Neuronal stem cell (in vitro differentiated cells): ENCODE measurements around the gene SLC5A8. TPM values are rescaled to one million over a fixed set of nuclear protein-coding genes. Genes with fewer than 3 reads are reported as not detected.

ENCODE experiments used
- DNase-seq: peaks from one replicate; pipeline ENCODE4 v3.0.0-alpha.2; 2013; ENCODE audit warnings: low spot score
- H2AFZ ChIP-seq: one replicate; pipeline ENCODE4 v1.6.1; 2013; ENCODE audit warnings: mild to moderate bottlenecking, low read length, inconsistent platforms
- H2AK5ac ChIP-seq: 2 replicates; pipeline ENCODE4 v1.6.1; 2013; ENCODE audit warnings: low read depth, mild to moderate bottlenecking, inconsistent platforms, low read length, moderate library complexity, mixed read lengths
- H2BK120ac ChIP-seq: 2 replicates; pipeline ENCODE4 v1.6.1; 2013; ENCODE audit warnings: low read depth, mild to moderate bottlenecking, inconsistent platforms, low read length, moderate library complexity, mixed read lengths
- H2BK12ac ChIP-seq: one replicate; pipeline ENCODE4 v1.6.1; 2013; ENCODE audit warnings: low read length, inconsistent platforms
- H2BK15ac ChIP-seq: 2 replicates; pipeline ENCODE4 v1.6.1; 2013; ENCODE audit warnings: mild to moderate bottlenecking, low read length, inconsistent platforms, mixed read lengths
- H2BK5ac ChIP-seq: one replicate; pipeline ENCODE4 v1.6.1; 2013; ENCODE audit warnings: inconsistent platforms, mild to moderate bottlenecking, low read length, moderate library complexity
- H3K14ac ChIP-seq: one replicate; pipeline ENCODE4 v1.6.1; 2013; ENCODE audit warnings: low read length, inconsistent platforms
- H3K18ac ChIP-seq: 2 replicates; pipeline ENCODE4 v1.6.1; 2013; ENCODE audit warnings: low read length, inconsistent platforms
- H3K23ac ChIP-seq: 2 replicates; pipeline ENCODE4 v1.6.1; 2013; ENCODE audit warnings: low read depth, mild to moderate bottlenecking, mixed read lengths, low read length, inconsistent platforms; ENCODE audit not compliant: poor library complexity
- H3K27ac ChIP-seq: replicated peaks from 3 replicates; pipeline ENCODE4 v1.5.1; 2013; ENCODE audit warnings: low read length, inconsistent platforms
- H3K27me3 ChIP-seq, 3 experiments: 2 replicates each; pipeline ENCODE4 v1.6.1; 2013; ENCODE audit warnings: low read length in 3 of 3, mild to moderate bottlenecking in 2 of 3, inconsistent platforms in 1 of 3, low read depth in 1 of 3, mixed read lengths in 1 of 3, moderate library complexity in 1 of 3; ENCODE audit not compliant: control insufficient read depth in 3 of 3, insufficient read depth in 3 of 3
- H3K36me3 ChIP-seq, 2 donors: replicated peaks in 1 of 2; 2 replicates each; pipeline ENCODE4 v1.6.1; 2013; ENCODE audit warnings: low read length in 2 of 2; ENCODE audit not compliant: control insufficient read depth in 2 of 2, insufficient read depth in 2 of 2
- H3K4ac ChIP-seq: 2 replicates; pipeline ENCODE4 v1.6.1; 2013; ENCODE audit warnings: inconsistent platforms, mild to moderate bottlenecking, low read length, moderate library complexity
- H3K4me1 ChIP-seq, 2 donors: 1 replicate in 1 of 2; 2 replicates in 1 of 2; pipeline ENCODE4 v1.6.1; 2013; ENCODE audit warnings: low read length in 2 of 2, low read depth in 1 of 2; ENCODE audit not compliant: control insufficient read depth in 2 of 2, insufficient read depth in 1 of 2
- H3K4me2 ChIP-seq: one replicate; pipeline ENCODE4 v1.6.1; 2013; ENCODE audit warnings: mild to moderate bottlenecking, low read length, inconsistent platforms; ENCODE audit not compliant: insufficient read depth, poor library complexity, severe bottlenecking
- H3K4me3 ChIP-seq, 2 donors: 2 replicates each; pipeline ENCODE4 v1.5.1; 2013; ENCODE audit warnings: low read length in 2 of 2, mild to moderate bottlenecking in 2 of 2, inconsistent platforms in 1 of 2, moderate library complexity in 1 of 2
- H3K79me1 ChIP-seq: one replicate; pipeline ENCODE4 v1.6.1; 2013; ENCODE audit warnings: low read depth, mild to moderate bottlenecking, inconsistent platforms, low read length, moderate library complexity
- H3K9ac ChIP-seq: one replicate; pipeline ENCODE4 v1.6.1; 2013; ENCODE audit warnings: mild to moderate bottlenecking, low read depth, low read length, inconsistent platforms; ENCODE audit not compliant: poor library complexity
- H3K9me3 ChIP-seq, 2 donors: replicated peaks in 1 of 2; 2 replicates each; pipeline versions ENCODE3 to v1.6.1; 2013; ENCODE audit warnings: low read length in 2 of 2, mild to moderate bottlenecking in 2 of 2, inconsistent platforms in 1 of 2, low read depth in 1 of 2, mixed read lengths in 1 of 2, moderate library complexity in 1 of 2; ENCODE audit not compliant: control insufficient read depth in 2 of 2, insufficient read depth in 1 of 2
- H4K8ac ChIP-seq: one replicate; pipeline ENCODE4 v1.6.1; 2013; ENCODE audit warnings: low read depth, mild to moderate bottlenecking, inconsistent platforms, low read length, moderate library complexity
- H4K91ac ChIP-seq: one replicate; pipeline ENCODE4 v1.6.1; 2013; ENCODE audit warnings: low read length, low read depth, mild to moderate bottlenecking, inconsistent platforms; ENCODE audit not compliant: poor library complexity
- WGBS, 2 donors: extraction: QIAGEN DNeasy Blood & Tissue Kit; methylation state at CpG; one replicate each; pipeline ENCODE4 v1.1.7; 2013; ENCODE audit warnings: missing lambda C conversion rate in 2 of 2, mixed read lengths in 1 of 2; ENCODE audit not compliant: insufficient read length in 2 of 2, insufficient replicate concordance in 1 of 2; ENCODE audit errors: extremely low coverage in 2 of 2; 5-methylcytosine and 5-hydroxymethylcytosine counted together
- small RNA-seq: library from polyadenylated mRNA; stranded (forward); fragments of <200 nt; extraction: miRNeasy Mini kit (QIAGEN cat#:217004); gene quantifications from one replicate; pipeline ENCODE3, GENCODE V24; 2013; ENCODE audit not compliant: insufficient read depth

The SLC5A8 gene

DNA sequence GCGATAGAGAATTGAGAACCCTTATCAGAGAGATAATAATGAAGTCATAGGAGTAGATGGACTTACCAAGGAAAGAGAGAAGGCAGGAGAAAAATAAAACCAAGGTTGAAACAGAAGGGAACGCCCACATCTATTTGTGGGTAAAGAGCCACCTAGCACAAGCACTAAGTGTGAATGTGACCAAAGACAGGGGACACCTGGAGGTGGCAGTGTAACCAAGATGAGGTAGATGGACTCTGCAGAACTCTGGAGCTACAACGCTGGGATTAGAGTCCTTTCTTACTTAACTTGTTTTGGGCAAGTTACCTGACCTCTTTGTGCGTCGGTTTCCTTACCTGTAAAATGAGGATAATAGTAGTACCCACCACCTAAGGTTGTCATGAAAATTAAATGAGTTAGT, 101.9 kb downstream of the SLC5A8 start:
- no peak overlapping the region for H2BK120ac ChIP-seq
- no peak overlapping the region for H3K27ac ChIP-seq
- no peak overlapping the region for H3K18ac ChIP-seq
- no CpG with 5 or more reads among the region's 5 CpGs for WGBS, 2 donors
- H3K4me2 ChIP-seq: no peak overlapping the region
- no peak overlapping the region for H4K8ac ChIP-seq
- no peaks in the 10 kb centered on the region for H3K27me3 ChIP-seq
- no peaks in the 10 kb centered on the region for H3K36me3 ChIP-seq
- H3K79me1 ChIP-seq: no peaks in the 10 kb centered on the region
- no peak overlapping the region for H2AK5ac ChIP-seq
- no peak overlapping the region for H3K4ac ChIP-seq
- no peak for DNase-seq
- H2AFZ ChIP-seq: no peak overlapping the region
- no peak overlapping the region for H4K91ac ChIP-seq
- no peak overlapping the region for H3K14ac ChIP-seq
- H3K9me3 ChIP-seq: no peaks in the 10 kb centered on the region
- no peak overlapping the region for H3K4me3 ChIP-seq
- H3K4me1 ChIP-seq: no peaks in the 10 kb centered on the region
- H2BK12ac ChIP-seq: no peak overlapping the region
- H3K9ac ChIP-seq: no peak overlapping the region
- H3K23ac ChIP-seq: no peak overlapping the region
- H2BK15ac ChIP-seq: no peak overlapping the region
- H2BK5ac ChIP-seq: no peak overlapping the region

GRCh38 chr12:101107032-101107763, 102.8 kb downstream of the SLC5A8 start:
- Histone ChIP-seq H3K14ac (no peak overlapping the region), H3K9ac (no peak overlapping the region), H3K79me1 (no peaks in the 10 kb centered on the region), H2BK5ac (no peak overlapping the region), H3K23ac (no peak overlapping the region), H3K4me2 (no peak overlapping the region), H2AK5ac (no peak overlapping the region), H3K4me1 (no peaks in the 10 kb centered on the region), H3K27me3 (no peaks in the 10 kb centered on the region), H3K4me3 (no peak overlapping the region), H2BK15ac (no peak overlapping the region), H2BK120ac (no peak overlapping the region), H4K91ac (no peak overlapping the region), H3K9me3 (no peaks in the 10 kb centered on the region), H3K18ac (no peak overlapping the region), H3K4ac (no peak overlapping the region), H3K27ac (no peak overlapping the region), H2AFZ (no peak overlapping the region), H2BK12ac (no peak overlapping the region), H4K8ac (no peak overlapping the region), H3K36me3 (no peaks in the 10 kb centered on the region)
- no CpG with 5 or more reads among the region's 4 CpGs for WGBS, 2 donors
- no peak for DNase-seq

Small RNAs within 50 kb of the gene (small RNA-seq; reads per million reads assigned to genes)
- gene RNU6-768P: not detected
